Brain microvascular endothelial cell (primary cell): ENCODE measurements around the gene ARF3.

ENCODE experiments used
- DNase-seq: peaks from one replicate; pipeline ENCODE4 v3.0.0-alpha.2; 2020
- H3K27ac ChIP-seq: fragments of 250-450 bp; sonication (Bioruptor Pico); 2 replicates; pipeline ENCODE4 v1.5.1; 2020; ENCODE audit warnings: mild to moderate bottlenecking, moderate library complexity
- H3K27me3 ChIP-seq: fragments of 250-450 bp; sonication (Bioruptor Pico); replicated peaks from 2 replicates; pipeline ENCODE4 v1.5.1; 2020; ENCODE audit warnings: mild to moderate bottlenecking
- H3K36me3 ChIP-seq: fragments of 250-450 bp; sonication (Bioruptor Pico); replicated peaks from 2 replicates; pipeline ENCODE4 v1.5.1; 2020; ENCODE audit warnings: mild to moderate bottlenecking
- H3K4me3 ChIP-seq: 2 replicates; pipeline ENCODE4 v1.5.1; 2011; ENCODE audit warnings: low read depth, mild to moderate bottlenecking, control low read depth, low read length, moderate library complexity
- in situ Hi-C: cut with HindIII; loops from 2 replicates; pipeline ENCODE4 v1.10.0; 2017; ENCODE audit warnings: low sequenced_read_pairs, low pct_ligation_motif_present
- TF ChIP-seq, protein P1 (sequence below): IDR thresholded peaks from 2 replicates; pipeline ENCODE4 v1.5.1; 2011; ENCODE audit warnings: low read depth, mild to moderate bottlenecking, moderate library complexity, low read length, control low read depth, inconsistent platforms; ENCODE audit errors: missing control alignments

The ARF3 gene

DNA sequence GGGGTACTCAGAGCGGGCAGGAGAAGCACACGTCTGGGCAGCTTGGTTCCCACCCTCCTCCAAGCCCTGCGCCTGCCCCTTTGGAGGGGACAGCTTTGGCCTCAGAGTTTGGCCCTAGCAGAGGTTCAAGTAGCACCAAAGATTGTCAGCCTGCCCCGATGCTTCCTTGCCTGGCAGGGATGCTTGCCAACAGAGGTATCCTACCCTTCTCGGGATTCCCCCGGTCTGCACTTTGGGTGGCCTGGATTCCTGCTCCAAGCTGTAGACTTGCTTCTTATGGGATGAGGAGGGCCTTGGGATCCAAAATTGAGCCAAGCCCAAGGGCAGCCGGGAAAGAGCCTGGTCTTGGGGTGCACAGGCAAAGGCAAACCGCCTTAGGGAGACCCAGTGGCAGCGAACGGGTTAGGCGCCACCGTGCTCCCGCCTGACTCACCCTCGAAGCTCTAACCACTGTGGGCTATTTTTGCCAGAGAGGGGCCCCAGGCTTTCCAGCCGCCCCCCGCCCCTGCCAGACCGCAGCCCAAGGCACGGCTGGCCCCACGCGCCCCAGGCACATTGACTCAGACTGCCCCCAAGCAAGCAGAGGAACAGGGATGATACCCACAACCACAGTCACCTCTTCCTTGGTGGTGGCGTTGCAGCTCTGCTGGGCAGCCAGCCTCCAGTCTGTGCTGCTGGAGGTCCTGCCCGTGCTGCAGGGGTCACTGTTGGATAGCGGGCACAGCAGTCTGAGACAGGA is 15.1 kb upstream of the ARF3 start:
- in situ Hi-C loops = no loop called here
- Histone ChIP-seq H3K27ac (no peak overlapping the region), H3K36me3 (no peaks in the 10 kb centered on the region), H3K4me3 (no peak overlapping the region), H3K27me3 (peaks cover 40% of the 10 kb centered on the region)
- TF ChIP-seq, protein P1, sequence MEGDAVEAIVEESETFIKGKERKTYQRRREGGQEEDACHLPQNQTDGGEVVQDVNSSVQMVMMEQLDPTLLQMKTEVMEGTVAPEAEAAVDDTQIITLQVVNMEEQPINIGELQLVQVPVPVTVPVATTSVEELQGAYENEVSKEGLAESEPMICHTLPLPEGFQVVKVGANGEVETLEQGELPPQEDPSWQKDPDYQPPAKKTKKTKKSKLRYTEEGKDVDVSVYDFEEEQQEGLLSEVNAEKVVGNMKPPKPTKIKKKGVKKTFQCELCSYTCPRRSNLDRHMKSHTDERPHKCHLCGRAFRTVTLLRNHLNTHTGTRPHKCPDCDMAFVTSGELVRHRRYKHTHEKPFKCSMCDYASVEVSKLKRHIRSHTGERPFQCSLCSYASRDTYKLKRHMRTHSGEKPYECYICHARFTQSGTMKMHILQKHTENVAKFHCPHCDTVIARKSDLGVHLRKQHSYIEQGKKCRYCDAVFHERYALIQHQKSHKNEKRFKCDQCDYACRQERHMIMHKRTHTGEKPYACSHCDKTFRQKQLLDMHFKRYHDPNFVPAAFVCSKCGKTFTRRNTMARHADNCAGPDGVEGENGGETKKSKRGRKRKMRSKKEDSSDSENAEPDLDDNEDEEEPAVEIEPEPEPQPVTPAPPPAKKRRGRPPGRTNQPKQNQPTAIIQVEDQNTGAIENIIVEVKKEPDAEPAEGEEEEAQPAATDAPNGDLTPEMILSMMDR = peak; percentile 39
- DNase-seq = no peak

DNA sequence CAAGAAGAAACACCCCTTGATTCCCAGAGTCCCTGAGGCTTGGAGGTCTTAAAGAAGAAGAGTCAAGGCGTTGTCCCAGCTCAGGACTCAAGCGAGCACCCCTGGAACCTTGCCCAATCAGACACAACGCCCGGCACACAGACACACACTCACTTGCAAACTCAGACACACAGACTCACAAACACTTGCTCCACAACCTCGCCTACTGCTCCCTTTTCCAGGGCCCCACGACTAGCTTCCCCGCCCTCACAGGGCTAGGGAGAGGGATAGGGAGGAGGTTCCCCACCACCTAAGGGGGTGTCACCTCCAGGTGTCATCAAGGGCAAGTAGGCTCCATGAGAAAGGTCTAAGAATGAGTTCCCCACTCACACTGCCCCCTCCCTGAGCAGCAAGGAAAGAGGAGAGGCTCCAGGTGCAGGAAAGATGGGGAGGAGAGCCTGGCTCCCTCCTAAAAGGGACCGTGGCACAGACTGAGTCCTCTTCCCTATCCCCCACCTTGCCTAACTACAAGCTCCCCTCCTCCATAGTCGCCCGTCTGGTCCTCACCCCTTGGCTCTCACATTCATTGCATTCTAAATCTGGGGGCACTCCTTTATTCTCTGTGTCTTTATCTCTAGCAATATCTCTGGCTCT is 13.5 kb upstream of the ARF3 start:
- DNase-seq = no peak
- H3K36me3 ChIP-seq = no peaks in the 10 kb centered on the region
- peaks cover 46% of the 10 kb centered on the region for H3K27me3 ChIP-seq
- H3K4me3 ChIP-seq = no peak overlapping the region
- TF ChIP-seq, protein P1 = no peak
- no peak overlapping the region for H3K27ac ChIP-seq
- in situ Hi-C loops = no loop called here

GRCh38 chr12:48969833-48970701 is 12.8 kb upstream of the ARF3 start:
- TF ChIP-seq, protein P1 = no peak
- H3K36me3 ChIP-seq = no peaks in the 10 kb centered on the region
- H3K4me3 ChIP-seq = no peak overlapping the region
- peaks cover 46% of the 10 kb centered on the region for H3K27me3 ChIP-seq
- no peak overlapping the region for H3K27ac ChIP-seq
- in situ Hi-C loops = no loop called here
- no peak for DNase-seq

DNA sequence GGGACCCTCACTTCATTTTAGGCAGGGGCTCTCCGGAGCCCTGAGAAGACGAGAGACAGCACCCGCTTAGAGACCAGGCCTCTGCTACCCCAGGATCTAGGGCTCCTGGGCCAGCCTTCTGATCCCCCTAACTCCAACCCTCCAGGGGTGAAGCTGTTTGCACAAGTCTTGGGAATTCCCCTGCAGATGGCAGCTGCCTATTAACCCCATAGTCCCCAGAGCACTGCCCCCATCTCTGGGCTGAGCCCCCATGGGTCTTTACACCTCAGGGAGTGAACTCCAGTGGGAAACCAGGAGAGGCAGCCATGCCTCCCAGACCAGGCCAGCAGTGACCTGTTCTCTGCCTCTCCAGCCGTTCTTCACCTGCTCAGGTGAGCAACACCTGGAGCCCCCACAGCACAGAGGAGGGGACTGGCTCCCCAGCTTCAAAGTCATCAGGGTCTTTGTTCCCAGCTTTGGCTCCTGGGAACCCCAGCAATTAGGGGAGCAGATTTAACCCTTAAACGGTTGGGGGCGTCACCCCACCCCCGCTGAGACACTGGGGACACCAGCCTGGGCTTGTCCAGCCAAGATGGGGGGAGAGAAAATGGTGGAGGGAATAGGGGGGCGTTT is 12.0 kb upstream of the ARF3 start:
- H3K4me3 ChIP-seq = no peak overlapping the region
- no peaks in the 10 kb centered on the region for H3K36me3 ChIP-seq
- H3K27ac ChIP-seq = no peak overlapping the region
- in situ Hi-C loops = no loop called here
- DNase-seq = no peak
- peaks cover 47% of the 10 kb centered on the region for H3K27me3 ChIP-seq
- TF ChIP-seq, protein P1 = no peak

DNA sequence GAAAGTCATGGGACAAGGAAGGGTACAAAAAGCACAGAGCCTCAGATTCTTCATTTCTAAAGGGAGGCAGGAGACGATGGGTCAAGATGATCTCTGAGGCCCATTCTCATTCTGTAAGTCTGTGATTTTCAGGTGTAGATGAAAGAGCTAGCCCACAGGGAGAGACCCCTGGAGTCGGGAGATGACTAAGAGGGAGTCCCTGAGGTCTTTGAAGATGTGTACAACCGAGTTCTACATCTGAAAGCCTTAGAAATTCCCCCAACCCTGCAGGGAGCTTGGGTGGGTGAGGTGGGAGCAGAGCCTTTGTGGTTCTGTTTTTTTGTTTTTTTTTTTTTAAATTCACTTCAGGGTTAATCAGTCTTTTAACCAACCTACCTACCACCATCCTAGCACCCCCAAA is 11.2 kb upstream of the ARF3 start:
- in situ Hi-C loops = no loop called here
- H3K27me3 ChIP-seq = peaks cover 46% of the 10 kb centered on the region
- no peak for DNase-seq

More for the DNA sequence above, 11.2 kb upstream of the ARF3 start:
- Histone ChIP-seq H3K4me3 (no peak overlapping the region), H3K27ac (no peak overlapping the region), H3K36me3 (no peaks in the 10 kb centered on the region)
- TF ChIP-seq, protein P1 = no peak
